ENCODE data around the gene SERPIND1.

The SERPIND1 gene

GRCh38 chr22:20793748-20794649 lies 20.1 kb downstream of the SERPIND1 start:
- DNase-seq: no peak

- DNase-seq: no peak
Measured at GRCh38 chr22:20794650-20795413, 20.9 kb downstream of the SERPIND1 start.

GRCh38 chr22:20796731-20797130 lies 22.8 kb downstream of the SERPIND1 start:
- no peak for DNase-seq

- no peak for DNase-seq
Measured at GRCh38 chr22:20798218-20798617, 24.3 kb downstream of the SERPIND1 start.

- DNase-seq: no peak
Measured at GRCh38 chr22:20798974-20799373, 25.1 kb downstream of the SERPIND1 start.

- DNase-seq: no peak
Measured at GRCh38 chr22:20799449-20799848, 25.5 kb downstream of the SERPIND1 start.

- DNase-seq: no peak
Measured at GRCh38 chr22:20802452-20802851, 28.5 kb downstream of the SERPIND1 start.

DNA sequence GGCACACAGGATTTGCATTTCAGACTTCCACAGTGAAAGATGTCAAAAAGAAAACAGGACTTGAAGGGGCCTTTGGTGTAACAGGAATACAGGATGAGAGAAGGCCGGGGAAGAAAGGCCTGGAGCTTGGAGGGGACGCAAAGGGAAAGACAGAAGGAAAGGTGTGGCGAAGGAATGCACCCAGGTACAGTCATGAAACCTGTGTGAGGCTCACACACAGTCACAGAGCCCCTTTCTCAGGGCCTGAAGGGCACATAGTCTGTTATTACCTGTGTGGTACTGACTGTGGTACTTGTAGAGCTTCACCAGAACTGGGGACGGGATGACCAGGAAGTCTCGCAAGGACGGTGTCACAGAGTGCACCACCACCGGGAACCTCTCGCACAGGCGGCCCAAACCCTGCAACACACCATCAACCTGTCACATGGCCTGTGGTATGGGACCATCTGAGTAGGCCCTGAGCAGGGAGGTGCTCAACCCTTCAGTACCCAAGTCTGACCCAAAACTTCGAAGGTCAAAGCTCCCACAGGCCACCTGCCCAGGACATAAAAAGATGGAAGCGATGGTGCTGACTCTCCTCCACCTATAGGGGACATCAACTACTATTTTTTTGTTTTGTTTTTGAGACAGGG lies 29.1 kb downstream of the SERPIND1 start:
- DNase-seq: no peak

- DNase-seq: no peak
Measured at GRCh38 chr22:20803696-20804324, 29.9 kb downstream of the SERPIND1 start.

GRCh38 chr22:20804650-20805049 lies 30.7 kb downstream of the SERPIND1 start:
- DNase-seq: no peak

DNA sequence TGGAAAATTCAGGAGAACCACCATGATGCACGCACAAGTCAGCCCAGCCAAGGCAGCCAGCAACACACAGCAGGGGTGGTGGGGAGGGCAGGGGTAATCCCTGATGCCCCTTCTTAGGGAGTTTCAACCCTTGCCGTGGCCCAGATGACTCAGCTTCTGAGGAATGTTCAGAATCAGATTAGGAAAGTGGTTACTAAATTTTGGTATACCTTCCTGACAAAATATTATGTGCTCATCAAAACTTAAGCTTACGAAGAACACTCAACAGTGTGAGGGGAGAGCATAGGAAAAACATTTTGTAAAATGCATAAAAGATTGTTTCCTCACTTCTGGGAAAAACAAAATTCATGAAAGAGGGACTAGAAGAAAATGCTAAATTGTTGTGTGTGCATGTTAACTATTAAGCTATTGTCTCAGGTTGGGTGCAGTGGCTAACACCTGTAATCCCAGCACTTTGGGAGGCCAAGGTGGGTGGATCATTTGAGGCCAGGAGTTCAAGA lies 32.1 kb downstream of the SERPIND1 start:
- no peak for DNase-seq

- no peak for DNase-seq
Measured at GRCh38 chr22:20807315-20807752, 33.4 kb downstream of the SERPIND1 start.

DNA sequence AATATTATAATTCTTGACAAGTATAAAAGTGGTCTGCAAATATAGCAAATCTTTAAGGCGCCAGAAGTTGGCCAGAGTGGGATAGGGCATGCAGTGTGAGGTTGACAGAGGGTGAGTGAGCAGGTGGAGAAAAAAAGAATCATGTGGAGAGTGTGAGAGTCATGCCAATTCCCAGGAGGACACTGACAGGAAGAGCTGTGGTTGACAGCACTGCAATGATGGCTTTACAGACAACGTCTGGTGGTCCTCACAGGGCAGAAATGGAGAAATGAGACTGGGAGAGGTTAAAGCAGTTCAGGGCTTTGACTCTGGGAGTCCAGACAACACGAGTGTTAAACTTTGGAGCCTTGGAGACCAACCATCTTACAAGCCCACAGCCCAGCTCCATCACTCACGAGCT lies 34.9 kb downstream of the SERPIND1 start:
- DNase-seq: no peak

GRCh38 chr22:20809538-20810185 lies 35.7 kb downstream of the SERPIND1 start:
- no peak for DNase-seq

- DNase-seq: no peak
Measured at GRCh38 chr22:20810645-20811044, 36.7 kb downstream of the SERPIND1 start.

GRCh38 chr22:20811171-20811570 lies 37.3 kb downstream of the SERPIND1 start:
- no peak for DNase-seq

DNA sequence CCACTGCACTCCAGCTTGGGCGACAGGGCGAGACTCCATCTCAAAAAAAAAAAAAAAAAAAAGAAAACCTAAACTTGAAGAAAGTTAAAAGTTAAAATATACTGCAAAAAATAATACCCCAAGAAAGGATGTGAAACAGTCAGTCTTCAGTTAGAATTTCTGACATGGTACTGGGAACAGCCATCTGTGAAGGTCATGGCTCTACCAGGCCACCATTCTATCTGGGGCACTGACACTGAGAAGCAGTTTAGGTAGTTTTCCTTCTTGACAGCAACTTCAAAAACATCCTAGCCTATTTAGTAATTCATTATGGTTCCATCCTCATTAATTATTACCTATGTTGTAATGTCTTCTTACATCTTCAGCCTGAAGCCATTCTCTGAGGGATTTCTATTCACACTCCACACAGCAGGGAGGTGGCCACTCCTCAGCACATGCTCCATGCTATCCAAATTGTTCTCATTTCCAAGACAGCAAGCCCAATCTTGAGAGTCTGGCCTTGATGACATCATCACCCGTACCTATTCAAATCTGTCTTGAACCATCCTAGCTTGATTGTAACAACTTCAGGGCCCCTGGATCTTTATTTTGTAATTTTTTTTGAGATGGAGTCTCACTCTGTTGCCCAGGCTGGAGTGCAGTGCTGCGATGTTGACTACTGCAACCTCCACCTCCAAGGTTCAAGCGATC lies 38.2 kb downstream of the SERPIND1 start:
- DNase-seq: no peak

DNA sequence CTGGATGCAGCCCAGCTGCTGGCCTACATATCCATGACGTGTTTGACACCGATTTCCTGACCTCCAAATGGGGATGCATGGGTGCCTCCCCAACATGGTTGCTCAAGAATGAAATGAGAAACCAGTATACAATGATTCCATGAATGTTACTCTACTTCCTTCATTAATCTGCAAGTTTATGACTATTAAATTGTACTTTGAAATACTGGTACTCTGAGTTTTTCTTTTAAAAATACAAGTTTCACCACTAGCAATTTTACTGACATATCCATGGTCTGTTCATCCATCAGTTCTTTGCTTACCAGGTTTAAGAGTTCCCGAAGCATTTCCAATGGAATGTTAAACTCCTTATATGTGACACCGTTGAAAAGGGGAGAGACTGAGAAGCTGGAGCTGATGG lies 39.1 kb downstream of the SERPIND1 start:
- no peak for DNase-seq

GRCh38 chr22:20814221-20814808 lies 40.4 kb downstream of the SERPIND1 start:
- no peak for DNase-seq

GRCh38 chr22:20815477-20816050 lies 41.7 kb downstream of the SERPIND1 start:
- DNase-seq: no peak

GRCh38 chr22:20816559-20816958 lies 42.6 kb downstream of the SERPIND1 start:
- DNase-seq: no peak

All from NCI-H2081 treated with DMSO at 0.1 percent for 48 hours (cell line).